GM12865 (cell line): ENCODE measurements around the gene ZFYVE19.

Experiments used
- DNase-seq: peaks from one replicate; pipeline ENCODE4 v3.0.0; 2010; ENCODE audit warnings: low read depth
- H3K4me3 ChIP-seq: 2 replicates; pipeline ENCODE4 v1.5.1; 2011; ENCODE audit warnings: mild to moderate bottlenecking, low read depth, low read length, control low read depth
- CTCF ChIP-seq: IDR thresholded peaks from 2 replicates; pipeline ENCODE4 v1.5.1; 2011; ENCODE audit warnings: low read length, control low read depth, low read depth, inconsistent platforms; ENCODE audit not compliant: insufficient read depth; ENCODE audit errors: missing control alignments

The ZFYVE19 gene

GRCh38 chr15:40845511-40846284 lies 38.8 kb downstream of the ZFYVE19 start:
- no peak for TF ChIP-seq CTCF
- no peak overlapping the region for H3K4me3 ChIP-seq
- no peak for DNase-seq

- DNase-seq: peak; percentile 38
- TF ChIP-seq CTCF: no peak
- H3K4me3 ChIP-seq: no peak overlapping the region
Measured at GRCh38 chr15:40846841-40847222, 39.9 kb downstream of the ZFYVE19 start.

- no peak for TF ChIP-seq CTCF
- peak; percentile 66 for DNase-seq
- H3K4me3 ChIP-seq: no peak overlapping the region
Measured at GRCh38 chr15:40847223-40847961, 40.5 kb downstream of the ZFYVE19 start.

GRCh38 chr15:40850576-40851112 lies 43.8 kb downstream of the ZFYVE19 start:
- H3K4me3 ChIP-seq: no peak overlapping the region
- DNase-seq: no peak

GRCh38 chr15:40852529-40852928 lies 45.6 kb downstream of the ZFYVE19 start:
- no peak for TF ChIP-seq CTCF
- no peak for DNase-seq
- H3K4me3 ChIP-seq: no peak overlapping the region

More at GRCh38 chr15:40850576-40851112, 43.8 kb downstream of the ZFYVE19 start:
- TF ChIP-seq CTCF: no peak

GRCh38 chr15:40853241-40853890 lies 46.5 kb downstream of the ZFYVE19 start:
- no peak for TF ChIP-seq CTCF
- H3K4me3 ChIP-seq: no peak overlapping the region
- no peak for DNase-seq
